ENCODE results near the gene CPN2. TPM values are rescaled to one million over a fixed set of nuclear protein-coding genes. Genes with fewer than 3 reads are reported as not detected.

Gene CPN2
- total and polyA plus RNA-seq, 4 donors: 20.4 to 196 (median 128) TPM

DNA sequence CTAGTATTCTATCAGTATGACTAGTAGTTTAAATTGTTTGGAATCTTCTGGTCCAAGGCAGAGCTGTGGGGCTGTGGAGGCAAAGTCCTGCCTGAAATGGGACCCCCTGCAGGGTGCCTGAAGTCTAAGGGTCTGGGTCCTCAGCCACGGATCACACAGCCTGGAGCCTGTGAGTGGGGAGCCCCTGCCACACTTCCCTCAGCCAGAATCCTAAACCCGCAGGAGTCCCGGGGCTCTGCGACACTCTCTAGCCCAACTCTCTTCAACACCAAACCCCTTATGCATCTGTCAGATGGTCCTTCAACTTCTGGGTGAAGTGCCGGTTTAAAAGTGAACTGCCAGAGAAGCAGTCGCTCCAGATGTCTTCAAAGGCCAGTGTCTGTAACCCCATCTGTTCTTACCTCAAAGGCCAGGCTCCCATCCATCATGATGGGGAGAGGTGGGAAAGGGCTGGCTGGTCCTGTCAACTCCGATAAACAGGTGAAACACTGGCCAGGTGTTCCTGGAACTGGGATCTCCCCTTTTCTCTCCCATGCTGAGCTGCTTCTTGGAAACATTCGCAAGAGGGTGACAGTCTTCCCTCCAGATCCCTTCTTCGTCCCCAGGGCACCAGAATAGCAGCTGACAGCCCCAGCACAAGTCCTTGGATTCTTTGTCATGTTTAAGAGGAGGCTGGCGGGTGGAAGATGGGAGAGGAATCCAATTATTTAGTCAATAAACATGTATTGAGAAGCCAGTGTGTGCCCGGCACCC is 45.6 kb downstream of the CPN2 start:
- WGBS: 95% methylated on average over 11 of the region's 11 CpGs
- peaks cover 0 to 4% (median 0%) of the 10 kb centered on the region in 4 donors for H3K4me1 ChIP-seq (ENCODE audit: control insufficient read depth in 4 of 4, insufficient read depth in 4 of 4, low read length in 3 of 4)
- no peak overlapping the region for H3K4me3 ChIP-seq (ENCODE audit: low read depth in 1 of 3, low read length in 3 of 3)
- no peak overlapping the region for H3K9ac ChIP-seq (ENCODE audit: low read depth in 1 of 2, low read length in 2 of 2)
- H3K36me3 ChIP-seq (ENCODE audit: control insufficient read depth in 4 of 4, insufficient read depth in 3 of 4, low read depth in 1 of 4, low read length in 3 of 4): no peaks in the 10 kb centered on the region
- H3K27ac ChIP-seq (ENCODE audit: low read depth in 1 of 2, low read length in 2 of 2): no peak overlapping the region
- H3K9me3 ChIP-seq (ENCODE audit: control insufficient read depth in 4 of 4, low read length in 3 of 4): no peaks in the 10 kb centered on the region
- no peaks in the 10 kb centered on the region for H3K27me3 ChIP-seq (ENCODE audit: control insufficient read depth in 4 of 4, insufficient read depth in 4 of 4, low read length in 3 of 4)
- TF ChIP-seq EGR1 (IDR thresholded peaks at IDR 0.05; ENCODE audit: low read depth in 2 of 2): no peak
- TF ChIP-seq TAF1 (conservative IDR thresholded peaks at IDR 0.05): no peak
- TF ChIP-seq HNF4A (conservative IDR thresholded peaks at IDR 0.05): no peak
- no peak for TF ChIP-seq FOXA1 (IDR thresholded peaks at IDR 0.05)
- DNase-seq (ENCODE audit: low spot score): no peak

DNA sequence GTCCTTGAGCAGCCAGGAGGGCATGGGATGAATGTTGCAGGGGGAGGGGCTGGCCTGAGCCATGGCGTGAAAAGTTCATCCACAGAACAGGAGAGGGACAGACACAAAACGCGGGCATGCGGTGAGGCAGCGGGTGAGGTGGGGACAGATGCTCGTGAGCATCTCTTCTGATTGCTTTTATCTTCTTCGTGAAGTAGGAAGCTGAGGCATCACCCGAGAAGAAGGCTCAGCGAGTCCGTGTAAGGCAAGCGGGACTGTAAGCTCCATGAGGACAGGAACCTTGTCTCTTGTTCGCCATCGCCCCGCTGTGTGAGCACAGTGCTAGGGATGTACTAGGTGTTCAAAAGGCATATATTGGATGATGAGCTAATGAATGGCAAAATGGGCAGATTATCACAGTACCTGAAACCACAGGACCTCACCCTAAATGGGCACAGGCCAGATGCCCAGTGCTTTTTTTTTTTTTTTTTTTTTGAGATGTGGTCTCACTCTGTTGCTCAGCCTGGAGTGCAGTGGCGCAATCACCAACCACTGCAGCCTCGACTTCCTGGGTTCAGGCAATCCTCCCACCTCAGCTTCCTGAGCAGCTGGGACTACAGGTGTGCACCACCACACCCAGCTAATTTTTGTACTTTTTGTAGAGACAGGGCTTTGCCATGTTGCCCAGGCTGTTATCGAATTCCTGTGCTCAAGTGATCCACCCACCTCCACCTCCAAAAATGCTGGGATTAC is 46.8 kb downstream of the CPN2 start:
- DNase-seq (ENCODE audit: low spot score): no peak
- peaks cover 0 to 4% (median 0%) of the 10 kb centered on the region in 4 donors for H3K4me1 ChIP-seq (ENCODE audit: control insufficient read depth in 4 of 4, insufficient read depth in 4 of 4, low read length in 3 of 4)

DNA sequence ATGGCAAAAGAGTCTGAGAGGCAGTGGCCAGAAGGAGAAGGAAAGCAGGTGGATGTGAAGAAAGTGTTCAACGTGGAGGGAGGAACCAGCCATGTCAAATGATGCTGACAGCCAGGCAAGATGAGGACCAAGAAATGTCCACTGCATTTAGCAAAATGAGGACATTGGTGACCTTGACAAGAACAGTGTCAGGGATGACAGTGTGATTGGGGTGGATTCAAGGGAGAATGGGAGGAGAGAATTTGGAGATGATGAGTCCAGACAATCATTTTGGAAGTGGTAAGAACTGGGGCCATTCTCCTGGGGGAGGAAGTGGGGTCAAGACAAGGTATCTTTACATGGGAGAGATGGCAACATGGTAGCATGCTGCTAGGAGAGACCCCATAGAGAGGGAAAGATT is 47.4 kb downstream of the CPN2 start:
- WGBS: 48% methylated on average over 1 of the region's 1 CpG
- no peak for DNase-seq (ENCODE audit: low spot score)
- no peak for TF ChIP-seq EGR1 (IDR thresholded peaks at IDR 0.05; ENCODE audit: low read depth in 2 of 2)
- TF ChIP-seq SP1 (IDR thresholded peaks at IDR 0.05): no peak
- TF ChIP-seq FOXA2 (IDR thresholded peaks at IDR 0.05): no peak
- TF ChIP-seq, protein P1, sequence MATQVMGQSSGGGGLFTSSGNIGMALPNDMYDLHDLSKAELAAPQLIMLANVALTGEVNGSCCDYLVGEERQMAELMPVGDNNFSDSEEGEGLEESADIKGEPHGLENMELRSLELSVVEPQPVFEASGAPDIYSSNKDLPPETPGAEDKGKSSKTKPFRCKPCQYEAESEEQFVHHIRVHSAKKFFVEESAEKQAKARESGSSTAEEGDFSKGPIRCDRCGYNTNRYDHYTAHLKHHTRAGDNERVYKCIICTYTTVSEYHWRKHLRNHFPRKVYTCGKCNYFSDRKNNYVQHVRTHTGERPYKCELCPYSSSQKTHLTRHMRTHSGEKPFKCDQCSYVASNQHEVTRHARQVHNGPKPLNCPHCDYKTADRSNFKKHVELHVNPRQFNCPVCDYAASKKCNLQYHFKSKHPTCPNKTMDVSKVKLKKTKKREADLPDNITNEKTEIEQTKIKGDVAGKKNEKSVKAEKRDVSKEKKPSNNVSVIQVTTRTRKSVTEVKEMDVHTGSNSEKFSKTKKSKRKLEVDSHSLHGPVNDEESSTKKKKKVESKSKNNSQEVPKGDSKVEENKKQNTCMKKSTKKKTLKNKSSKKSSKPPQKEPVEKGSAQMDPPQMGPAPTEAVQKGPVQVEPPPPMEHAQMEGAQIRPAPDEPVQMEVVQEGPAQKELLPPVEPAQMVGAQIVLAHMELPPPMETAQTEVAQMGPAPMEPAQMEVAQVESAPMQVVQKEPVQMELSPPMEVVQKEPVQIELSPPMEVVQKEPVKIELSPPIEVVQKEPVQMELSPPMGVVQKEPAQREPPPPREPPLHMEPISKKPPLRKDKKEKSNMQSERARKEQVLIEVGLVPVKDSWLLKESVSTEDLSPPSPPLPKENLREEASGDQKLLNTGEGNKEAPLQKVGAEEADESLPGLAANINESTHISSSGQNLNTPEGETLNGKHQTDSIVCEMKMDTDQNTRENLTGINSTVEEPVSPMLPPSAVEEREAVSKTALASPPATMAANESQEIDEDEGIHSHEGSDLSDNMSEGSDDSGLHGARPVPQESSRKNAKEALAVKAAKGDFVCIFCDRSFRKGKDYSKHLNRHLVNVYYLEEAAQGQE (IDR thresholded peaks at IDR 0.05): no peak
- TF ChIP-seq, protein P2, sequence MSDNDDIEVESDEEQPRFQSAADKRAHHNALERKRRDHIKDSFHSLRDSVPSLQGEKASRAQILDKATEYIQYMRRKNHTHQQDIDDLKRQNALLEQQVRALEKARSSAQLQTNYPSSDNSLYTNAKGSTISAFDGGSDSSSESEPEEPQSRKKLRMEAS (IDR thresholded peaks at IDR 0.05): no peak
- no peak for TF ChIP-seq FOXA1 (IDR thresholded peaks at IDR 0.05)
- no peak for TF ChIP-seq HNF4A (conservative IDR thresholded peaks at IDR 0.05)
- TF ChIP-seq RXRA (IDR thresholded peaks at IDR 0.05): no peak
- TF ChIP-seq, protein P3, sequence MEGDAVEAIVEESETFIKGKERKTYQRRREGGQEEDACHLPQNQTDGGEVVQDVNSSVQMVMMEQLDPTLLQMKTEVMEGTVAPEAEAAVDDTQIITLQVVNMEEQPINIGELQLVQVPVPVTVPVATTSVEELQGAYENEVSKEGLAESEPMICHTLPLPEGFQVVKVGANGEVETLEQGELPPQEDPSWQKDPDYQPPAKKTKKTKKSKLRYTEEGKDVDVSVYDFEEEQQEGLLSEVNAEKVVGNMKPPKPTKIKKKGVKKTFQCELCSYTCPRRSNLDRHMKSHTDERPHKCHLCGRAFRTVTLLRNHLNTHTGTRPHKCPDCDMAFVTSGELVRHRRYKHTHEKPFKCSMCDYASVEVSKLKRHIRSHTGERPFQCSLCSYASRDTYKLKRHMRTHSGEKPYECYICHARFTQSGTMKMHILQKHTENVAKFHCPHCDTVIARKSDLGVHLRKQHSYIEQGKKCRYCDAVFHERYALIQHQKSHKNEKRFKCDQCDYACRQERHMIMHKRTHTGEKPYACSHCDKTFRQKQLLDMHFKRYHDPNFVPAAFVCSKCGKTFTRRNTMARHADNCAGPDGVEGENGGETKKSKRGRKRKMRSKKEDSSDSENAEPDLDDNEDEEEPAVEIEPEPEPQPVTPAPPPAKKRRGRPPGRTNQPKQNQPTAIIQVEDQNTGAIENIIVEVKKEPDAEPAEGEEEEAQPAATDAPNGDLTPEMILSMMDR (IDR thresholded peaks at IDR 0.05; ENCODE audit: low read depth, low read length, missing input control): no peak
- no peak for TF ChIP-seq GABPA (IDR thresholded peaks at IDR 0.05 in 1 of 2, conservative IDR thresholded peaks at IDR 0.05 in 1 of 2)
- TF ChIP-seq RAD21 (IDR thresholded peaks at IDR 0.05): no peak
- TF ChIP-seq, protein P4, sequence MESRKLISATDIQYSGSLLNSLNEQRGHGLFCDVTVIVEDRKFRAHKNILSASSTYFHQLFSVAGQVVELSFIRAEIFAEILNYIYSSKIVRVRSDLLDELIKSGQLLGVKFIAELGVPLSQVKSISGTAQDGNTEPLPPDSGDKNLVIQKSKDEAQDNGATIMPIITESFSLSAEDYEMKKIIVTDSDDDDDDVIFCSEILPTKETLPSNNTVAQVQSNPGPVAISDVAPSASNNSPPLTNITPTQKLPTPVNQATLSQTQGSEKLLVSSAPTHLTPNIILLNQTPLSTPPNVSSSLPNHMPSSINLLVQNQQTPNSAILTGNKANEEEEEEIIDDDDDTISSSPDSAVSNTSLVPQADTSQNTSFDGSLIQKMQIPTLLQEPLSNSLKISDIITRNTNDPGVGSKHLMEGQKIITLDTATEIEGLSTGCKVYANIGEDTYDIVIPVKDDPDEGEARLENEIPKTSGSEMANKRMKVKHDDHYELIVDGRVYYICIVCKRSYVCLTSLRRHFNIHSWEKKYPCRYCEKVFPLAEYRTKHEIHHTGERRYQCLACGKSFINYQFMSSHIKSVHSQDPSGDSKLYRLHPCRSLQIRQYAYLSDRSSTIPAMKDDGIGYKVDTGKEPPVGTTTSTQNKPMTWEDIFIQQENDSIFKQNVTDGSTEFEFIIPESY (IDR thresholded peaks at IDR 0.05): no peak
- no peak for TF ChIP-seq HNF4G (IDR thresholded peaks at IDR 0.05)
- TF ChIP-seq JUND (IDR thresholded peaks at IDR 0.05): no peak
- no peak for TF ChIP-seq YY1 (IDR thresholded peaks at IDR 0.05)
- no peak for TF ChIP-seq TAF1 (conservative IDR thresholded peaks at IDR 0.05)
- TF ChIP-seq, protein P5, sequence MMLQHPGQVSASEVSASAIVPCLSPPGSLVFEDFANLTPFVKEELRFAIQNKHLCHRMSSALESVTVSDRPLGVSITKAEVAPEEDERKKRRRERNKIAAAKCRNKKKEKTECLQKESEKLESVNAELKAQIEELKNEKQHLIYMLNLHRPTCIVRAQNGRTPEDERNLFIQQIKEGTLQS (IDR thresholded peaks at IDR 0.05): no peak
- TF ChIP-seq NR2F2 (IDR thresholded peaks at IDR 0.05): no peak
- H3K4me1 ChIP-seq (ENCODE audit: control insufficient read depth in 4 of 4, insufficient read depth in 4 of 4, low read length in 3 of 4): peaks cover 0 to 3% (median 0%) of the 10 kb centered on the region in 4 donors
- no peaks in the 10 kb centered on the region for H3K36me3 ChIP-seq (ENCODE audit: control insufficient read depth in 4 of 4, insufficient read depth in 3 of 4, low read depth in 1 of 4, low read length in 3 of 4)
- H3K9ac ChIP-seq (ENCODE audit: low read depth in 1 of 2, low read length in 2 of 2): no peak overlapping the region
- H3K9me3 ChIP-seq (ENCODE audit: control insufficient read depth in 4 of 4, low read length in 3 of 4): no peaks in the 10 kb centered on the region
- H3K4me3 ChIP-seq (ENCODE audit: low read depth in 1 of 3, low read length in 3 of 3): no peak overlapping the region
- no peaks in the 10 kb centered on the region for H3K27me3 ChIP-seq (ENCODE audit: control insufficient read depth in 4 of 4, insufficient read depth in 4 of 4, low read length in 3 of 4)
- no peak overlapping the region for H3K27ac ChIP-seq (ENCODE audit: low read depth in 1 of 2, low read length in 2 of 2)

More for the DNA sequence above, 46.8 kb downstream of the CPN2 start:
- Histone ChIP-seq H3K4me3 (ENCODE audit: low read depth in 1 of 3, low read length in 3 of 3) (no peak overlapping the region), H3K9ac (ENCODE audit: low read depth in 1 of 2, low read length in 2 of 2) (no peak overlapping the region), H3K27ac (ENCODE audit: low read depth in 1 of 2, low read length in 2 of 2) (no peak overlapping the region), H3K36me3 (ENCODE audit: control insufficient read depth in 4 of 4, insufficient read depth in 3 of 4, low read depth in 1 of 4, low read length in 3 of 4) (no peaks in the 10 kb centered on the region), H3K27me3 (ENCODE audit: control insufficient read depth in 4 of 4, insufficient read depth in 4 of 4, low read length in 3 of 4) (no peaks in the 10 kb centered on the region), H3K9me3 (ENCODE audit: control insufficient read depth in 4 of 4, low read length in 3 of 4) (no peaks in the 10 kb centered on the region)
- 93% methylated on average over 17 of the region's 17 CpGs for WGBS
- no peak for TF ChIP-seq GABPA (IDR thresholded peaks at IDR 0.05 in 1 of 2, conservative IDR thresholded peaks at IDR 0.05 in 1 of 2)

All from liver (tissue), 9 donors.